ENCODE data around the gene VAMP2. TPM values are rescaled to one million over a fixed set of nuclear protein-coding genes. Genes with fewer than 3 reads are reported as not detected.

VAMP2 gene
- total and polyA plus RNA-seq, 9 of the 15 experiments (the other 6 are each of a cell fraction or from before 2014, with no cell fraction given), result 2.3 to 31.8 (median 6.0) TPM

GRCh38 chr17:8187517-8188262 lies 24.9 kb upstream of the VAMP2 start:
- CTCF ChIA-PET (ENCODE audit: low intra/inter-chr PET ratio), result interaction anchor here (0.6 kb wide), 1 partner anchor 51 kb away, joined by 3 read pairs; no protein-coding TSS in a partner anchor
- Histone ChIP-seq H4K20me1 (replicated peaks; ENCODE audit: control insufficient read depth, insufficient read depth, low read length) (peaks cover 10% of the 10 kb centered on the region), H3K9me3 (replicated peaks; ENCODE audit: control insufficient read depth, insufficient read depth, low read depth, low read length) (no peaks in the 10 kb centered on the region), H3K9ac (ENCODE audit: insufficient read depth in 1 of 2, low read depth in 2 of 2, low read length in 2 of 2) (peak overlapping the region; percentile 81 to 93), H2AFZ (ENCODE audit: low read depth, low read length) (peak overlapping the region; percentile 68), H3K36me3 (ENCODE audit: control insufficient read depth, insufficient read depth, low read length) (no peaks in the 10 kb centered on the region), H3K27me3 (ENCODE audit: control insufficient read depth in 2 of 2, insufficient read depth in 2 of 2, low read length in 2 of 2) (no peaks in the 10 kb centered on the region), H3K4me2 (ENCODE audit: insufficient read depth, low read length) (peak overlapping the region; percentile 100), H3K4me3 (peak overlapping the region; percentile 94), H3K27ac (ENCODE audit: extremely low read depth, low read depth, low read length) (peak overlapping the region; percentile 95), H3K79me2 (ENCODE audit: control insufficient read depth, insufficient read depth, low read length) (peaks cover 18% of the 10 kb centered on the region), H3K9me1 (ENCODE audit: control insufficient read depth, insufficient read depth, low read length) (no peaks in the 10 kb centered on the region), H3K4me1 (replicated peaks in 1 of 2; ENCODE audit: control insufficient read depth in 2 of 2, insufficient read depth in 2 of 2, low read length in 2 of 2) (peaks cover 30 to 33% of the 10 kb centered on the region in 2 experiments)
- POLR2A ChIA-PET, result interaction anchor here (1.6 to 2.9 kb wide), 4 partner anchors 14 to 68 kb away, joined by 4 to 27 read pairs (median 9); no protein-coding TSS in a partner anchor
- peak; percentile 69 for ATAC-seq
- TSS peak; percentile 100 for BruUV-seq (replicated peaks)
- in situ Hi-C loops (cut with MboI), result no loop called here
- DNase-seq (ENCODE audit: extremely low read depth in 1 of 4, low spot score in 3 of 4), result peak; percentile 35 to 95 (median 56)
- WGBS (ENCODE audit: insufficient coverage, low coverage, missing lambda C conversion rate), result under 1% methylated on average over 23 of the region's 25 CpGs
- FAIRE-seq, result peak; percentile 98
- intact Hi-C loops (cut with micrococcal nuclease), result loop anchor here (1.0 to 10.0 kb wide), 5 partner anchors 34 to 117 kb away; no protein-coding TSS in a partner anchor
- TF ChIP-seq THRB (CRISPR knock-in tag; conservative IDR thresholded peaks at IDR 0.05), result peak; percentile 51; the same call in 1 of the 2 replicates
- TF ChIP-seq CREM (IDR thresholded peaks at IDR 0.05; ENCODE audit: low read depth), result peak; percentile 27; the same call in 1 of the 2 replicates
- TF ChIP-seq MXI1 (IDR thresholded peaks at IDR 0.05; ENCODE audit: low read depth, low read length), result peak; percentile 45
- TF ChIP-seq ATF1 (CRISPR knock-in tag; IDR thresholded peaks at IDR 0.05), result no peak
- peak; percentile 35; the same call in 1 of the 2 replicates for TF ChIP-seq ATF1 (tag; IDR thresholded peaks at IDR 0.05)
- no peak for TF ChIP-seq COPS2 (conservative IDR thresholded peaks at IDR 0.05)
- TF ChIP-seq DACH1 (IDR thresholded peaks at IDR 0.05; ENCODE audit: partially characterized antibody), result no peak
- TF ChIP-seq ESRRB (CRISPR knock-in tag; IDR thresholded peaks at IDR 0.05; ENCODE audit: borderline replicate concordance), result no peak
- 0 out of 2 replicates have a peak, but pooled peaks have one; percentile 23 for TF ChIP-seq SMARCA4 (IDR thresholded peaks at IDR 0.05)
- 0 out of 2 replicates have a peak, but pooled peaks have one; percentile 61 for TF ChIP-seq ZBED1 (IDR thresholded peaks at IDR 0.05)
- no peak for TF ChIP-seq ZNF584 (CRISPR knock-in tag; IDR thresholded peaks at IDR 0.05; ENCODE audit: low read depth)
- peak; percentile 49 for TF ChIP-seq NBN (IDR thresholded peaks at IDR 0.05; ENCODE audit: low read depth)
- TF ChIP-seq HNRNPLL (IDR thresholded peaks at IDR 0.05; ENCODE audit: low read depth, low read length, poor library complexity, severe bottlenecking), result peak; percentile 90
- peak; percentile 7; the same call in 1 of the 2 replicates for TF ChIP-seq TFAP4 (CRISPR knock-in tag; IDR thresholded peaks at IDR 0.05; ENCODE audit: borderline replicate concordance)
- no peak for TF ChIP-seq MXD1 (CRISPR knock-in tag; IDR thresholded peaks at IDR 0.05; ENCODE audit: borderline replicate concordance, poor library complexity, severe bottlenecking)
- TF ChIP-seq EP400 (IDR thresholded peaks at IDR 0.05), result peak; percentile 53
- 0 out of 4 replicates have a peak, but pooled peaks of 1 of the 2 experiments have one; percentile 56 for TF ChIP-seq FOXA3 (CRISPR knock-in tag; conservative IDR thresholded peaks at IDR 0.05 in 1 of 2, IDR thresholded peaks at IDR 0.05 in 1 of 2)
- peak; percentile 84 to 90 for TF ChIP-seq MNT (conservative IDR thresholded peaks at IDR 0.05)
